Keratinocyte (primary cell): Measurements from ENCODE around the gene TRPV5.

ENCODE experiments used
- EZH2 ChIP-seq: IDR thresholded peaks from one replicate; pipeline ENCODE4 v1.6.1; 2012; ENCODE audit warnings: inconsistent platforms, mild to moderate bottlenecking, low read length, moderate library complexity
- TF ChIP-seq, protein P1 (sequence below), 3 experiments: IDR thresholded peaks in 1 of 3; conservative IDR thresholded peaks in 1 of 3; optimal IDR thresholded peaks in 1 of 3; 2 replicates in 2 of 3; 3 replicates in 1 of 3; pipeline versions ENCODE3 to v1.5.1; 2011; ENCODE audit warnings: low read length in 3 of 3, mild to moderate bottlenecking in 3 of 3, moderate library complexity in 2 of 3, control low read depth in 1 of 3, inconsistent platforms in 1 of 3; ENCODE audit not compliant: insufficient read depth in 2 of 3; ENCODE audit errors: extremely low read depth in 1 of 3

DNA sequence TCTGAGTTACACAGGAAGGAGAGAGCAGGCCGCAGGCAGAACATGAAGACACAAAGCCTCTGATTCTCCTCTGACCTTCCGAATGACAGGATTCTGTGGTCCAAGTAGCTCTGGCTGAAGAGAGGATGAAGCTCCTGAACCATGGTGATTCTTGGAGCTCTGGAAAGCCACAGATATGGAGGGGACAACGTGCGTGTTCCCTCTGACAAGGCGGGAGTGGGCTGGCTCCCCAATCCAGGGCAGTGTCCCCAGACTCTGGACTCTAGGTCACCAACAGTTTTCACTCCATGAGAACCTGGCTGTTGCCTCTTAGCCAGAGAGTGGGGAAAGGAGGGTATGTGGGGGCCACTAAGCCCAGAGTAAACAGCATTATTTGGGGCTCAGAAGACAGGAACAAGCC, 40.6 kb downstream of the TRPV5 start:
- TF ChIP-seq, protein P1, sequence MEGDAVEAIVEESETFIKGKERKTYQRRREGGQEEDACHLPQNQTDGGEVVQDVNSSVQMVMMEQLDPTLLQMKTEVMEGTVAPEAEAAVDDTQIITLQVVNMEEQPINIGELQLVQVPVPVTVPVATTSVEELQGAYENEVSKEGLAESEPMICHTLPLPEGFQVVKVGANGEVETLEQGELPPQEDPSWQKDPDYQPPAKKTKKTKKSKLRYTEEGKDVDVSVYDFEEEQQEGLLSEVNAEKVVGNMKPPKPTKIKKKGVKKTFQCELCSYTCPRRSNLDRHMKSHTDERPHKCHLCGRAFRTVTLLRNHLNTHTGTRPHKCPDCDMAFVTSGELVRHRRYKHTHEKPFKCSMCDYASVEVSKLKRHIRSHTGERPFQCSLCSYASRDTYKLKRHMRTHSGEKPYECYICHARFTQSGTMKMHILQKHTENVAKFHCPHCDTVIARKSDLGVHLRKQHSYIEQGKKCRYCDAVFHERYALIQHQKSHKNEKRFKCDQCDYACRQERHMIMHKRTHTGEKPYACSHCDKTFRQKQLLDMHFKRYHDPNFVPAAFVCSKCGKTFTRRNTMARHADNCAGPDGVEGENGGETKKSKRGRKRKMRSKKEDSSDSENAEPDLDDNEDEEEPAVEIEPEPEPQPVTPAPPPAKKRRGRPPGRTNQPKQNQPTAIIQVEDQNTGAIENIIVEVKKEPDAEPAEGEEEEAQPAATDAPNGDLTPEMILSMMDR (optimal IDR thresholded peaks at IDR 0.05 in 1 of 3, IDR thresholded peaks at IDR 0.05 in 1 of 3, conservative IDR thresholded peaks at IDR 0.05 in 1 of 3; ENCODE audit: extremely low read depth in 1 of 3, insufficient read depth in 2 of 3, low read length in 3 of 3), result no peak
- no peak for TF ChIP-seq EZH2
